ENCODE results near the gene CCT7.
A peak's percentile ranks its signal among the peaks of the same experiment; 100 is the strongest.
"Not testable (repeated sequence)": the region's sequence is repeated elsewhere in the genome, so short reads cannot be mapped to it uniquely, and the experiment has no call there.

The CCT7 gene

GRCh38 chr2:73233932-73234832, at the start of gene CCT7:
Gene CCT7, plus strand, starts transcription at chr2:73234308. Its CDS starts 71 bp downstream, at chr2:73234379.
- peak; percentile 63 to 97 (median 90) for DNase-seq

- no peak for DNase-seq
Observed at GRCh38 chr2:73185965-73186364, 48.1 kb upstream of the CCT7 start.

GRCh38 chr2:73187549-73187948, 46.6 kb upstream of the CCT7 start:
- no peak for DNase-seq

- no peak for DNase-seq
Observed at GRCh38 chr2:73197579-73197978, 36.5 kb upstream of the CCT7 start.

DNA sequence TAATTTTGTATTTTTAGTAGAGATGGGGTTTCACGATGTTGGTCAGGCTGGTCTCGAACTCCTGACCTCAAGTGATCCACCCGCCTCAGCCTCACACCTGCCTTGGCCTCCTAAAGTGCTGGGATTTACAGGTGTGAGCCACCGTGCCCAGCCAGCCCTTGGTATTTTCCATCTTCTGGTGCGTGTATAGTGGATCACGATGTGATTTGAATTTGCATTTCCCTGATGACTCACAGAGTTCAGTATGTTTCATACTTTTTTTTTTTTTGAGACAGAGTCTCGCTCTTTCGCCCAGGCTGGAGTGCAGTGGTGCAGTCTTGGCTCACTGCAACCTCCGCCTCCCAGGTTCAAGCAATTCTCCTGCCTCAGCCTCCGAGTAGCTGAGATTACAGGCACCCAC, 33.8 kb upstream of the CCT7 start:
- DNase-seq: not testable (repeated sequence)

DNA sequence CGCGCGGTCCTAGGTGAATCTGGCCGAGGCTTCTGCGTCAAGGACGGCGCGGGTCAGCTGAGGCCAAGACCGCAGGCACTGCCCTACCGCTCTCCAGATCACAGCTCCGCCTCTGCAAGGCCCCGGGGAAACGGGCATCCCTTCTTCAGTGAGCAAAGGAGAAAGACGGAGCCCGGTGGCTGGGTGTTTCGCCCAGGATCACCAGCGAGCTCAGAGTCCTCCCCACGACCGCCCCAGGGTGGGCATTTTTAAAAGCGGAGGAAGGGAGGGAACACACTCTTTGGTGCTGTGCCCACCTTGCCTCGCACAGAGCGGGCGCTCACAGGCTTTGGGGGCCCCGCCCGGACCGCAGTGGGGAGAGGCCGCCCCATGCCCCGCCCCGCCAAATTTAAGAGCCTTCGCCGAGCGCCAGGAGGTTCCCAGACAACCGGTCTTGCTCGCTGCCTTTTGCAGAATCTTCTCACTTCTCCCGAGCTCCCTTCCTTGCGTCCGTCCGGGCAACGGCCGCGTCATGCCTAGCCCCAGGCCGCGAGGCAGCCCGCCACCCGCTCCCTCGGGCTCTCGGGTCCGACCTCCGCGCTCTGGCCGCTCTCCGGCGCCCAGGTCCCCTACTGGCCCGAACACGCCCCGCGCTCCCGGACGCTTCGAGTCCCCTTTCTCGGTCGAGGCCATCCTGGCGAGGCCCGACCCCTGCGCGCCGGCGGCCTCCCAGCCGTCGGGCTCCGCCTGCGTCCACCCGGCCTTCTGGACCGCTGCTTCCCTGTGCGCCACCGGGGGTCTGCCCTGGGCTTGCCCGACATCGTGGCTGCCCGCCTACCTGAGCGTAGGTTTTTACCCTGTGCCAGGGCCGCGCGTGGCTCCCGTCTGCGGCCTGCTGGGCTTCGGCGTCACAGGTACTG, 31.7 kb upstream of the CCT7 start, which contains the start of gene NOTO:
Gene NOTO (plus strand): TSS at position 419 of the 899 bp plus-strand sequence. CDS start 93 bp downstream, at position 512.
- DNase-seq: no peak

DNA sequence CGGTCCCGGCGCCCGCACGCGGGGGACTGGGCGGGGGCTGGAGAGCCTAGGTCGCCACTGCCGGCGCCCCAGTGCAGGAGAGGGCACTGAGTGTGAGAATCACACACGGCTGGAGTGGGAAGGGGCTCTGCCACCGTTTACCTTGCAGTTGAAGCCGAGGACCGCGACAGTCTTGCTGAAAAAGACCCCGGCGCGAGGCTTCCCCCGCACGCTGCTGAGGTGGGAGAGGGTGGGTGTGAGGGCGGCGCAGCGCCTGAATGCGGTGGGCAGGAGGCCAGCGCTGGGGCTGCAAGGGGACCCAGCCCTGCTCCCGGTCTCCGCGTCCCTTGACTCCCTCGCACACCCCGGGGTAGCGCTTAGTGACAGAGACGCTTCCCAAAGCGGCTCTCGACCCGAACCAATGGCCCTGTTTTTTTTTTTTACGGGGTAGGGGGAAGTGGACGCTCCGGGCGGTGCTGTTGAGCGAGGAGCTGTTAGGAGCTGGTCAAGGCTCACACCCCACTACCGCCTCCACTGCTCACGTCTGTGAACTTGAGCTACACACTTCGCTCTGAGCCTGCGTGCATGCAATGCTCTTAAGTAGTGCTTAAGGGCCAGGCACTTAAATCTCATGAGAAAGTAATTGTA, 30.9 kb upstream of the CCT7 start:
- DNase-seq: no peak

DNA sequence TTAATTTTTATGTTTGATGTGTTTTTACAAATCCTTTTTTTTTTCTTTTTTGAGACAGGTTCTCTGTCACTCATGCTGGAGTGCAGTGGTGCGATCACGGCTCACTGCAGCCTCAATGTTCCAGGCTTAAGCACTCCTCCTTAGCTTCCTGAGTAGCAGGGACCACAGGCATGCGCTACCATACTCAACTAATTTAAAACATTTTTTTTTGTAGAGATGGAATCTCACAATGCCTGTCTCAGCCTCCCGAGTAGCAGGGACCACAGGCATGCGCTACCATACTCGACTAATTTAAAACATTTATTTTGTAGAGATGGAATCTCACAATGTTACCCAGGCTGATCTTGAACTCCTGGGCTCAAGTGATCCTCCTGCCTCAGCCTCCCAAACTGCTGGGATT, 28.5 kb upstream of the CCT7 start:
- no peak for DNase-seq

DNA sequence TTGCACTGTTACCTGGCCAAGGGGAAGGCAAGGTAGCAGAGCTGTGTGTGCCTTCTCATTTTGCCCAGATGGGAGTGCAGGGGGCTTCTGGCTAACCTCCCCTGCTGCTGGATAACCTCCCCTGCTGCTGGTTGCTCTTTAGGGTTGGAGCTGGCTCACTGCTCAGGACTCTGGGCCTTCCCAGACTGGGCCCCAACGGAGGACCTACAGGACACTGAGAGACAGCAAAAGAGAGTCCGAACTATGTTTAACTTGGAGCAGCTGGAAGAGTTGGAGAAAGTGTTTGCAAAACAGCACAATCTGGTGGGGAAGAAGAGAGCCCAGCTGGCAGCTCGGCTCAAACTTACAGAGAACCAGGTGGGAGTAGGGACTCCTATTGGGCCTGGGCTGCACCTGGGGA, 25.9 kb upstream of the CCT7 start:
- no peak for DNase-seq

DNA sequence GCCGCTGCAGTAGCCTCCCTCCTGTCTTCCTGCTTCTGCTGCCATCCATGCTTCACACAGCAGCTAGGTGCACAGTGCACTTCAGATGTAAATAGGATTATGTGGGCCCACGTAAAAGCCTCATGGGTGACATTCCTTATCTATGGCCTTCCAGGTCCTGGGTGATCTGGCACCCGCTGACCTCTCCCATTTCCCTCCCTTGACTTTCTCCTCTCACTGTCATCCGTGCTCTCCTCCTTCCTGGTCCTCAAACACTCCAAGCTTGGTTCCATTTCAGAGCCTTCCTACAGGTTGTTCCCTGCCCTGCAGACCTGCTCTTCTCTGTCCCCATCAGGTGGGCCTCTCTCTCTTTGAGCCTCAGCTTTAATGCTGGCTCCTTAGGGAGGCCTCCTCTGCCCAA, 24.1 kb upstream of the CCT7 start:
- no peak for DNase-seq

- no peak for DNase-seq
Observed at GRCh38 chr2:73210696-73211095, 23.4 kb upstream of the CCT7 start.

DNA sequence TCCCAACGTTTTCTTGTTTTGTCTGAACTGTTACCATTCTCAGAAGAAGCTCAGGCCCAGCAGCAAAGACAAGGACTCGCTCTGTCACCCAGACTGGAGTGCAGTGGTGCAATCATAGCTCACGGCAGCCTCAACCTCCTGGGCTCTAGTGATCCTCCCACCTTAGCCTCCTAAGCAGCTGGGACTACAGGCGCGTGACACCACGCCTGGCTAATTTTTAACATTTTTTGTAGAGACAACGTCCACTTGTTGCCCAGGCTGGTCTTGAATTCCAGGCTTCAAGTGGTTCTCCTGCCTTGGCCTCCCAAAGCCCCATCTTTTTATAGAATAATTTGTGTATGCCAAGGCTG, 22.0 kb upstream of the CCT7 start:
- no peak for DNase-seq

DNA sequence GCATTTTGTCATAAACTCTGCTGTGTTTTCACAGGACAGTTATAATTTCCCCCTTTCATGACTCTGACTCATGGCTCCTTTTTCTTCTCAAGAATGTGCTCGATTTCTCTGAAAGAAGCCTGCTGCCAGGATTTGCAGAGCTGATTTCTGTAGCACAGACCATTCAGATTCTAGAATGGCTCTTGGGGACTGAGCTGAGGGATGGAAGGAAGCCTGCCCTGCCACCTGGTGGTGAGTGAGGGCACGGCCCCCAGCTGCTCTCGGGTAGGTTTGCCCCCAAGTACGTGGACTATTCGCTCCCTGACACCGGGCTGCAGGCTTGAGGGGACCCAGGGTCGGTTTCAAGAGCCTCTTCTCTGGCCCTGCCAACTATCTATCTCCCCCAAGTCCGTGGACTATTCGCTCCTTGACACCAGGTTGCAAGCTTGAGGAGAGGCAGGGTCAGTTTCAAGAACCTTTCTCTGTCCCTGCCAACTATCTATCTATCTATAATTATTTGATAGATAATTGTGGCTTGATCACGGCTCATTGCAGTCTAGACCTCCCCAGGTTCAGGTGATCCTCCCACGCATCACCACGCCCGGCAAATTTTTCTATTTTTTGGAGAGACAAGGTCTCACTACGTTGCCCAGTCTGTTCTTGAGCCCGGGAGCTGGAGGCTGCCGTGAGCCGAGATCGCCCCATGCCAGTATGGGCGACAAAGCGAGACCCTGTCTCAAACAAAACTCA, 21.5 kb upstream of the CCT7 start:
- peak in 43 of 51 donors; percentile 2 to 68 (median 40) for DNase-seq

DNA sequence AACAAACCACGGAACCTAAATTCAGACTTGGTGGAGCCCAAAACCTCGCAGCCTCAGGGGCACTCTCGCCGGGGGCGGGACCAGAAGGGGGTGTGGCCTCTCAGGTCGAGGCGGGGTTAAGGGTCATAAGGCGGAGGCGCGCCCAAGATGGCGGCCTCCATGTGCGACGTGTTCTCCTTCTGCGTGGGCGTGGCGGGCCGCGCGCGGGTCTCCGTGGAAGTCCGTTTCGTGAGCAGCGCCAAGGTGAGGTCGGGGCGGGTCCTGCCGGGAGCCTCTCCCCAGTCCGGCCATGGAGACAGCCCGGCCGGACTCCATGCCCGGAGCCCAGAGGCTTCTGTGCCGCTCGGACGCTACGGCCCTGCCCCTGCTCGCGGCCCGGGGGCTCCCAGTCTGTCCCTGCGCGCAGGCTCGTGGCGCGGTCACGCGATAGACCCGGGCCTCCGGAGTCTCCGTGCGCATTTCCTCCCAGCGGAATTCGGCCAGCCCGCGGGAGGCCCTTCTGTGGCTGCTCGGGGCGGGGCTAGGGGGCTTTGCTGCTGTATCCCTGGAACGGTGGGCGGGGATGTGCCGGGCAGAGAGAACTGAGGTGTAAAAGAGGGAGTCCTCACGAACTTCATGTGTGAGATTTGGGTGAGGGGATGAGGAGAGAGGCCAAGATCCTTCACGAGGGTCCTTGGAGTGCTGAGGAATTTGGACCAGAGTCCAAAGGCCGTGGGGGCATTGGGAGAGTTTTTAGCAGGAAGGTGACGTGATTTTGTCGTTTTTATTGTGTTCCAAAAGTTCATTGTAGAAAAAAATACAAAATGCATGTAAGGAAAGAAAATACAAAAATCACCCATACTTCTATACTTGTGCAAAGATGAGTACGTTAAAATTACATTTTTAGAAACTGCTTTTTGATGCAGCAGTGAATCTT, 19.7 kb upstream of the CCT7 start, which contains the start of gene SMYD5:
Gene SMYD5 (plus strand): TSS at position 126 of the 916 bp plus-strand sequence. CDS start 22 bp downstream, at position 148.
- DNase-seq: peak in 50 of 51 donors; percentile 23 to 87 (median 69)

GRCh38 chr2:73215254-73215653, 18.9 kb upstream of the CCT7 start:
- no peak for DNase-seq

DNA sequence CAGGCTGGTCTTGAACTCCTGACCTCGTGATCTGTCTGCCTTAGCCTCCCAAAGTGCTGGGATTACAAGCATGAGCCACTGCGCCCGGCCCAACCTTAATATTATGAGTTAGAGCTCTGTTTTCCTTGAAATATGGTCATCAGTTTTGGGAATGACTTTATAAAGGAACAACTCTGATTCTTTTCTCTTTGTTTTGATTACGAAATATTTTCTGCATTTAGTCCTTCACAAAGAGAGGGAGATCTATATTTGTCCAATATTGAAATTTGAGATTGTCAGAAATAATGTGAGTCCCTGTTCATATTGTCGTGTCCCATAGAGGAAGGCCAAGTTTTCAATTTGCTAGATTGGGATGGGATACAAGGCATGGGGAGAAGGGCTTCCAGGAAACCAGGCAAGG, 16.9 kb upstream of the CCT7 start:
- no peak for DNase-seq

- no peak for DNase-seq
Observed at GRCh38 chr2:73217826-73218225, 16.3 kb upstream of the CCT7 start.

GRCh38 chr2:73218298-73218697, 15.8 kb upstream of the CCT7 start:
- no peak for DNase-seq

DNA sequence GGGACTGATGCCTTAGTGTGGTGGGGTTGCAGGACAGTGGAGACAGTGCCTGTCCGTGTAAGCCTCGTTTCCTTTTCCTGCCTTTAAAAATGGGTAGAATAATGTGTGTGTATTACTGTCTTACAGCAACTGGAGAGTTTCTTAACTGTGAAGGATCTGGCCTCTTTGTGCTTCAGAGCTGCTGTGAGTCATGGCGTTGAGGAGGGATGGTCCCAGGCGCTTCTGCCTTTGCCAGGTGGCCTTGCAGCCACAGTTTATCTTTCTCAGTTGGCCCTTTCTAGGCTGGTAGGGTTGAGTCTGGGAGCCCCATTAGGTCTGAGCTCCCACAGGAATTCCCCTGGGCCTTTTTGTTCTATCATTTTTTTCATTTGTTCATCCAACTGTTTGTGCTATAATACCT, 10.3 kb upstream of the CCT7 start:
- no peak for DNase-seq
